Esophagus muscularis mucosa (tissue), 4 donors: Measurements from ENCODE around the gene CDH22. TPM values are rescaled to one million over a fixed set of nuclear protein-coding genes. Genes with fewer than 3 reads are reported as not detected.

Experiments used
- DNase-seq: peaks from one replicate; pipeline ENCODE4 v3.0.0-alpha.2; 2017; ENCODE audit errors: extremely low spot score
- H3K27ac ChIP-seq, 4 donors: fragments of 200-600 bp; sonication (generic); replicated peaks in 1 of 4; 1 replicate in 3 of 4; 2 replicates in 1 of 4; pipeline ENCODE4 v1.5.1; 2016 to 2019; ENCODE audit warnings: mild to moderate bottlenecking in 1 of 4
- H3K27me3 ChIP-seq, 4 donors: fragments of 200-600 bp; sonication (generic); one replicate each; pipeline versions ENCODE4 v1.5.1 to v1.6.0; 2016 to 2019
- H3K36me3 ChIP-seq, 4 donors: fragments of 200-600 bp; sonication (generic); one replicate each; pipeline ENCODE4 v1.5.1; 2016 to 2019
- H3K4me1 ChIP-seq, 4 donors: fragments of 200-600 bp; sonication (generic); one replicate each; pipeline ENCODE4 v1.5.1; 2016 to 2019
- H3K4me3 ChIP-seq, 4 donors: fragments of 200-600 bp; sonication (generic); 1 replicate in 2 of 4; 2 replicates in 2 of 4; pipeline ENCODE4 v1.5.1; 2016 to 2019; ENCODE audit warnings: mild to moderate bottlenecking in 4 of 4, moderate library complexity in 1 of 4
- H3K9me3 ChIP-seq, 4 donors: fragments of 200-600 bp; sonication (generic); 1 replicate in 3 of 4; 2 replicates in 1 of 4; pipeline ENCODE4 v1.5.1; 2016 to 2019
- CTCF ChIP-seq, 3 experiments: fragments of 200-600 bp in 2 of 3; fragments of 450-650 bp in 1 of 3; sonication (generic) in 2 of 3; IDR thresholded peaks; one replicate each; pipeline ENCODE4 v1.5.1; 2017 to 2019; ENCODE audit warnings: antibody characterized with exemption in 3 of 3, mild to moderate bottlenecking in 2 of 3, moderate library complexity in 1 of 3
- EP300 ChIP-seq: sonication (generic); formaldehyde crosslinking; IDR thresholded peaks from one replicate; pipeline ENCODE4 v1.6.1; 2017; ENCODE audit warnings: antibody characterized with exemption
- POLR2A ChIP-seq: fragments of 450-650 bp; IDR thresholded peaks from one replicate; pipeline ENCODE4 v1.6.1; 2017; ENCODE audit warnings: antibody characterized with exemption, moderate library complexity, mild to moderate bottlenecking, low read depth
- POLR2AphosphoS5 ChIP-seq, 2 donors: sonication (generic); formaldehyde crosslinking; IDR thresholded peaks; one replicate each; pipeline ENCODE4 v1.6.1; 2017; ENCODE audit warnings: antibody characterized with exemption in 2 of 2
- WGBS: methylation state at CpG from one replicate; pipeline ENCODE4 v1.1.5; 2018; 5-methylcytosine and 5-hydroxymethylcytosine counted together
- intact Hi-C: fragments of 100-400 bp; cut with DNase I; formaldehyde crosslinking; loops from one replicate; pipeline ENCODE4 v1.15.1; 2023
- total RNA-seq, 4 donors: library from RNA; depleted of rRNA; stranded (reverse); fragments of >200 nt; gene quantifications; one replicate each; pipeline versions ENCODE4 v1.1.0 to v1.2.1, GENCODE V29; 2016

The CDH22 gene
- total RNA-seq, 4 donors from 2014 or later, result 0.17 to 0.69 (median 0.42) TPM; not detected in 1

- Histone ChIP-seq H3K4me3 (no peak overlapping the region), H3K9me3 (no peaks in the 10 kb centered on the region), H3K27me3 (peaks cover 0 to 99% (median 25%) of the 10 kb centered on the region in 4 donors), H3K4me1 (no peaks in the 10 kb centered on the region), H3K27ac (no peak overlapping the region), H3K36me3 (no peaks in the 10 kb centered on the region)
- no peak for DNase-seq
- TF ChIP-seq CTCF (IDR thresholded peaks at IDR 0.05) (no peak), POLR2A (no peak), POLR2AphosphoS5 (IDR thresholded peaks at IDR 0.05) (no peak), EP300 (no peak)
- WGBS, result 73% methylated on average over 5 of the region's 13 CpGs
- intact Hi-C loops, result no loop called here
Observed at GRCh38 chr20:46330072-46330763, 21.9 kb upstream of the CDH22 start.

- no peak for DNase-seq
- intact Hi-C loops, result no loop called here
- no peak for TF ChIP-seq EP300
- TF ChIP-seq POLR2A, result no peak
- TF ChIP-seq POLR2AphosphoS5 (IDR thresholded peaks at IDR 0.05), result no peak
- TF ChIP-seq CTCF (IDR thresholded peaks at IDR 0.05), result no peak
- WGBS, result 52% methylated on average over 13 of the region's 16 CpGs
- H3K9me3 ChIP-seq, result no peaks in the 10 kb centered on the region
- no peak overlapping the region for H3K27ac ChIP-seq
- H3K27me3 ChIP-seq, result peaks cover 0 to 98% (median 22%) of the 10 kb centered on the region in 4 donors
- no peaks in the 10 kb centered on the region for H3K36me3 ChIP-seq
- no peak overlapping the region for H3K4me3 ChIP-seq
- H3K4me1 ChIP-seq, result no peaks in the 10 kb centered on the region
Observed at GRCh38 chr20:46328200-46328882, 20.0 kb upstream of the CDH22 start.

GRCh38 chr20:46327557-46327956, 19.3 kb upstream of the CDH22 start:
- H3K4me1 ChIP-seq, result no peaks in the 10 kb centered on the region
- intact Hi-C loops, result no loop called here
- peaks cover 0 to 97% (median 22%) of the 10 kb centered on the region in 4 donors for H3K27me3 ChIP-seq
- no peaks in the 10 kb centered on the region for H3K36me3 ChIP-seq
- H3K9me3 ChIP-seq, result no peaks in the 10 kb centered on the region
- TF ChIP-seq EP300 (no peak), POLR2A (no peak), POLR2AphosphoS5 (IDR thresholded peaks at IDR 0.05) (no peak), CTCF (IDR thresholded peaks at IDR 0.05) (no peak)
- no peak for DNase-seq
- 94% methylated on average over 6 of the region's 6 CpGs for WGBS
- H3K4me3 ChIP-seq, result no peak overlapping the region
- H3K27ac ChIP-seq, result no peak overlapping the region

GRCh38 chr20:46325789-46326188, 17.5 kb upstream of the CDH22 start:
- H3K36me3 ChIP-seq, result no peaks in the 10 kb centered on the region
- WGBS, result 73% methylated on average over 1 of the region's 1 CpG
- DNase-seq, result no peak
- no peaks in the 10 kb centered on the region for H3K4me1 ChIP-seq
- no peaks in the 10 kb centered on the region for H3K9me3 ChIP-seq
- intact Hi-C loops, result no loop called here
- no peak for TF ChIP-seq EP300
- no peak for TF ChIP-seq POLR2A
- TF ChIP-seq CTCF (IDR thresholded peaks at IDR 0.05), result no peak
- no peak for TF ChIP-seq POLR2AphosphoS5 (IDR thresholded peaks at IDR 0.05)
- no peak overlapping the region for H3K4me3 ChIP-seq
- peaks cover 0 to 98% (median 19%) of the 10 kb centered on the region in 4 donors for H3K27me3 ChIP-seq
- H3K27ac ChIP-seq, result no peak overlapping the region
